ENCODE data around the gene BASP1.
A peak's percentile ranks its signal among the peaks of the same experiment; 100 is the strongest.
"Not testable (repeated sequence)": the region's sequence is repeated elsewhere in the genome, so short reads cannot be mapped to it uniquely, and the experiment has no call there.

The BASP1 gene

DNA sequence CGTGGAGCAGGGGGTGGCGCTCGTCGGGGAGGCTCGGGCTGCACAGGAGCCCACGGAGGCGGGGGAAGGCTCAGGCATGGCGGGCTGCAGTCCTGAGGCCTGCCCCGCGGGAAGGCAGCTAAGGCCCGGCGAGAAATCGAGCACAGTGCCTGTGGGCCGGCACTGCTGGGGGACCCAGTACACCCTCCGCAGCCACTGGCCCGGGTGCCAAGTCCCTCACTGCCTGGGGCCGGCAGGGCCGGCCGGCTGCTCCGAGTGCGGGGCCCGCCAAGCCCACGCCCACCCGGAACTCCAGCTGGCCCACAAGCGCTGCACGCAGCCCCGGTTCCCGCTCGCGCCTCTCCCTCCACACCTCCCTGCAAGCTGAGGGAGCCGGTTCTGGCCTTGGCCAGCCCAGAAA lies 94.4 kb downstream of the BASP1 start:
- H3K4me1 ChIP-seq (ENCODE audit: control insufficient read depth, insufficient read depth, low read length): peaks cover 23% of the 10 kb centered on the region
- H3K27ac ChIP-seq (ENCODE audit: extremely low read depth, low read depth, low read length); H3K9me3 ChIP-seq (ENCODE audit: control insufficient read depth, insufficient read depth, low read depth, low read length); H3K36me3 ChIP-seq (ENCODE audit: control insufficient read depth in 2 of 2, insufficient read depth in 1 of 2, low read length in 2 of 2); POLR2A ChIA-PET; CTCF ChIA-PET; H3K4me3 ChIP-seq (ENCODE audit: low read depth, low read length): not testable (repeated sequence)
- 0 out of 2 replicates have a peak, but pooled peaks have one; percentile 43 for TF ChIP-seq ZNF202 (tag by site-specific recombination; IDR thresholded peaks at IDR 0.05; ENCODE audit: borderline replicate concordance)
- TF ChIP-seq, protein P1, sequence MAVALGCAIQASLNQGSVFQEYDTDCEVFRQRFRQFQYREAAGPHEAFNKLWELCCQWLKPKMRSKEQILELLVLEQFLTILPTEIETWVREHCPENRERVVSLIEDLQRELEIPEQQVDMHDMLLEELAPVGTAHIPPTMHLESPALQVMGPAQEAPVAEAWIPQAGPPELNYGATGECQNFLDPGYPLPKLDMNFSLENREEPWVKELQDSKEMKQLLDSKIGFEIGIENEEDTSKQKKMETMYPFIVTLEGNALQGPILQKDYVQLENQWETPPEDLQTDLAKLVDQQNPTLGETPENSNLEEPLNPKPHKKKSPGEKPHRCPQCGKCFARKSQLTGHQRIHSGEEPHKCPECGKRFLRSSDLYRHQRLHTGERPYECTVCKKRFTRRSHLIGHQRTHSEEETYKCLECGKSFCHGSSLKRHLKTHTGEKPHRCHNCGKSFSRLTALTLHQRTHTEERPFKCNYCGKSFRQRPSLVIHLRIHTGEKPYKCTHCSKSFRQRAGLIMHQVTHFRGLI (tag by site-specific recombination; IDR thresholded peaks at IDR 0.05): 0 out of 2 replicates have a peak, but pooled peaks have one; percentile 2
- TF ChIP-seq ZBTB8A (tag by site-specific recombination; IDR thresholded peaks at IDR 0.05): peak; percentile 44; the same call in 1 of the 2 replicates

DNA sequence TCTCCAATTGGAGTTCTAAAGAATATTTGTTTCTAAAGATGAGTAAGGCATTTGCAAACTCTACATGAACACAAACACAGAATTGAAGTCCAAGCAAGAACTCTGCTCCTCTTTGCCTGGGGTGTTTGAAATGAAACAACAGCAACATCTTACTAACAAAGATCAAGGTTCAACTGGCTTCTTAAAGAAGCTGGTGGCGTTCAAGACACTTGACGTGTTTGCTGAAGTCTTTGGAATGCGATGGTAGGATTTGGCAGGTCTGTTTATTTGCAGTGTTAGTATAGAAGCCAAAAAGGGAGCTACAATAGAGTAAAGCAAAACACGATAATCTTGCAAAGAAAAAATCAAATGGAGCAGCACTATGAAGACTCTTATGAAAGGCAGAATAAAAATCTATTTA lies 94.9 kb downstream of the BASP1 start:
- no peak overlapping the region for H3K27ac ChIP-seq (ENCODE audit: extremely low read depth, low read depth, low read length)
- no peak for TF ChIP-seq ZNF416 (tag by site-specific recombination; IDR thresholded peaks at IDR 0.05)
- no peak for TF ChIP-seq ZNF433 (tag by site-specific recombination; IDR thresholded peaks at IDR 0.05; ENCODE audit: low read depth)
- TF ChIP-seq ZNF549 (tag by site-specific recombination; IDR thresholded peaks at IDR 0.05): no peak
- TF ChIP-seq ZNF473 (tag by site-specific recombination; IDR thresholded peaks at IDR 0.05): no peak
- no peak for TF ChIP-seq ZNF843 (tag by site-specific recombination; IDR thresholded peaks at IDR 0.05)
- no peak for TF ChIP-seq ZNF391 (tag by site-specific recombination; IDR thresholded peaks at IDR 0.05; ENCODE audit: borderline replicate concordance, low read depth)
- TF ChIP-seq, protein P2, sequence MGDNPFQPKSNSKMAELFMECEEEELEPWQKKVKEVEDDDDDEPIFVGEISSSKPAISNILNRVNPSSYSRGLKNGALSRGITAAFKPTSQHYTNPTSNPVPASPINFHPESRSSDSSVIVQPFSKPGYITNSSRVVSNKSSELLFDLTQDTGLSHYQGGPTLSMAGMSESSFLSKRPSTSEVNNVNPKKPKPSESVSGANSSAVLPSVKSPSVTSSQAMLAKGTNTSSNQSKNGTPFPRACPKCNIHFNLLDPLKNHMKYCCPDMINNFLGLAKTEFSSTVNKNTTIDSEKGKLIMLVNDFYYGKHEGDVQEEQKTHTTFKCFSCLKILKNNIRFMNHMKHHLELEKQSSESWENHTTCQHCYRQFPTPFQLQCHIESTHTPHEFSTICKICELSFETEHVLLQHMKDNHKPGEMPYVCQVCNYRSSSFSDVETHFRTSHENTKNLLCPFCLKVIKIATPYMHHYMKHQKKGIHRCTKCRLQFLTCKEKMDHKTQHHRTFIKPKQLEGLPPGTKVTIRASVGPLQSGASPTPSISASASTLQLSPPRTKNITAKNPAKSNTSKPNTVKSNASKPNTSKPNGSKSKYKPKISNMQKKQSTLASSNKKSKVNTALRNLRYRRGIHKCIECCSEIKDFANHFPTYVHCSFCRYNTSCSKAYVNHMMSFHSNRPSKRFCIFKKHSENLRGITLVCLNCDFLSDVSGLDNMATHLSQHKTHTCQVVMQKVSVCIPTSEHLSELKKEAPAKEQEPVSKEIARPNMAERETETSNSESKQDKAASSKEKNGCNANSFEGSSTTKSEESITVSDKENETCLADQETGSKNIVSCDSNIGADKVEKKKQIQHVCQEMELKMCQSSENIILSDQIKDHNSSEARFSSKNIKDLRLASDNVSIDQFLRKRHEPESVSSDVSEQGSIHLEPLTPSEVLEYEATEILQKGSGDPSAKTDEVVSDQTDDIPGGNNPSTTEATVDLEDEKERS (tag by site-specific recombination; IDR thresholded peaks at IDR 0.05): no peak
- no peak for TF ChIP-seq ZNF132 (tag by site-specific recombination; IDR thresholded peaks at IDR 0.05; ENCODE audit: borderline replicate concordance)
- no peak for TF ChIP-seq ZNF423 (tag by site-specific recombination; IDR thresholded peaks at IDR 0.05)
- TF ChIP-seq, protein P3, sequence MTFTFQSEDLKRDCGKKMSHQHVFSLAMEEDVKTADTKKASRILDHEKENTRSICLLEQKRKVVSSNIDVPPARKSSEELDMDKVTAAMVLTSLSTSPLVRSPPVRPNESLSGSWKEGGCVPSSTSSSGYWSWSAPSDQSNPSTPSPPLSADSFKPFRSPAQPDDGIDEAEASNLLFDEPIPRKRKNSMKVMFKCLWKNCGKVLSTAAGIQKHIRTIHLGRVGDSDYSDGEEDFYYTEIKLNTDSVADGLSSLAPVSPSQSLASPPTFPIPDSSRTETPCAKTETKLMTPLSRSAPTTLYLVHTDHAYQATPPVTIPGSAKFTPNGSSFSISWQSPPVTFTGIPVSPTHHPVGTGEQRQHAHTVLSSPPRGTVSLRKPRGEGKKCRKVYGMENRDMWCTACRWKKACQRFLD (tag by site-specific recombination; IDR thresholded peaks at IDR 0.05): no peak

DNA sequence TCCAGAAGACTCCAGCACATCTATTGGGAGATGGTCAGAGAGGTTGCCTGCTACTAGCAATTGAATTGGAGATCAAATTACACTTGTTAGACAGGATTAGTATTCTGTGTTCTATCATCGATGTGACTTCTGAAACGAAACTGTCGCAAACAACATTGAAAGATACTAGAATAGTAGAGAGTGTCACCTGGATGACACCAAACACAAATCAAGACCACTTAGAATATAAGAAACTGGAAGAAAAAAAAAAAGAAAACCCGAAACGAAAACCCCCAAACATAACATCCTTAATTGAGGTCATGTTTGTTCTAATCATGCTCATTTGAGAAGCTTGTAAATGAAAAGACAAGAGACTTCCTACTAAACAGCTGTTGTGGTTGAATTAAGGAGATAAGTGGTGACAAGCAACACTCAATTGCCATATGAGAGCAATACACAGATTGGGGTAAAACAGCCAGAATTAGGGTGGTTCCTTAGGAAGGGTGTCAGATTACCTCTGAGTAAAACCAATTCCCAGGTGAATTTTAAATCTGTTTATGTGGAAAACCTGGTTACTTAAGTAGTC lies 97.6 kb downstream of the BASP1 start:
- H3K4me3 ChIP-seq (ENCODE audit: low read depth, low read length): no peak overlapping the region
- no peaks in the 10 kb centered on the region for H3K36me3 ChIP-seq (ENCODE audit: control insufficient read depth in 2 of 2, insufficient read depth in 1 of 2, low read length in 2 of 2)
- H3K4me1 ChIP-seq (ENCODE audit: control insufficient read depth, insufficient read depth, low read length): peaks cover 37% of the 10 kb centered on the region
- ChIA-PET POLR2A (interaction anchor here (1.5 to 2.1 kb wide), 3 partner anchors 9 to 98 kb away, joined by 7 to 9 read pairs (median 7); partner anchors contain the start of gene BASP1), CTCF (interaction anchor here (0.6 kb wide), 3 partner anchors 25 to 1020 kb away, joined by 3 to 5 read pairs (median 4); no protein-coding TSS in a partner anchor)
- H3K27ac ChIP-seq (ENCODE audit: extremely low read depth, low read depth, low read length): peak overlapping the region; percentile 66
- H3K9me3 ChIP-seq (ENCODE audit: control insufficient read depth, insufficient read depth, low read depth, low read length): no peaks in the 10 kb centered on the region
- TF ChIP-seq KLF1 (tag by site-specific recombination; IDR thresholded peaks at IDR 0.05): peak; percentile 82
- no peak for TF ChIP-seq ZBTB21 (tag by site-specific recombination; IDR thresholded peaks at IDR 0.05)
- TF ChIP-seq, protein P4, sequence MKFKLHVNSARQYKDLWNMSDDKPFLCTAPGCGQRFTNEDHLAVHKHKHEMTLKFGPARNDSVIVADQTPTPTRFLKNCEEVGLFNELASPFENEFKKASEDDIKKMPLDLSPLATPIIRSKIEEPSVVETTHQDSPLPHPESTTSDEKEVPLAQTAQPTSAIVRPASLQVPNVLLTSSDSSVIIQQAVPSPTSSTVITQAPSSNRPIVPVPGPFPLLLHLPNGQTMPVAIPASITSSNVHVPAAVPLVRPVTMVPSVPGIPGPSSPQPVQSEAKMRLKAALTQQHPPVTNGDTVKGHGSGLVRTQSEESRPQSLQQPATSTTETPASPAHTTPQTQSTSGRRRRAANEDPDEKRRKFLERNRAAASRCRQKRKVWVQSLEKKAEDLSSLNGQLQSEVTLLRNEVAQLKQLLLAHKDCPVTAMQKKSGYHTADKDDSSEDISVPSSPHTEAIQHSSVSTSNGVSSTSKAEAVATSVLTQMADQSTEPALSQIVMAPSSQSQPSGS (tag by site-specific recombination; IDR thresholded peaks at IDR 0.05; ENCODE audit: low read depth): no peak
- peak; percentile 43 for TF ChIP-seq SP2 (tag by site-specific recombination; IDR thresholded peaks at IDR 0.05)
- TF ChIP-seq IKZF3 (tag by site-specific recombination; IDR thresholded peaks at IDR 0.05): peak; percentile 57
- TF ChIP-seq ZNF707 (tag by site-specific recombination; IDR thresholded peaks at IDR 0.05): no peak
- TF ChIP-seq, protein P5, sequence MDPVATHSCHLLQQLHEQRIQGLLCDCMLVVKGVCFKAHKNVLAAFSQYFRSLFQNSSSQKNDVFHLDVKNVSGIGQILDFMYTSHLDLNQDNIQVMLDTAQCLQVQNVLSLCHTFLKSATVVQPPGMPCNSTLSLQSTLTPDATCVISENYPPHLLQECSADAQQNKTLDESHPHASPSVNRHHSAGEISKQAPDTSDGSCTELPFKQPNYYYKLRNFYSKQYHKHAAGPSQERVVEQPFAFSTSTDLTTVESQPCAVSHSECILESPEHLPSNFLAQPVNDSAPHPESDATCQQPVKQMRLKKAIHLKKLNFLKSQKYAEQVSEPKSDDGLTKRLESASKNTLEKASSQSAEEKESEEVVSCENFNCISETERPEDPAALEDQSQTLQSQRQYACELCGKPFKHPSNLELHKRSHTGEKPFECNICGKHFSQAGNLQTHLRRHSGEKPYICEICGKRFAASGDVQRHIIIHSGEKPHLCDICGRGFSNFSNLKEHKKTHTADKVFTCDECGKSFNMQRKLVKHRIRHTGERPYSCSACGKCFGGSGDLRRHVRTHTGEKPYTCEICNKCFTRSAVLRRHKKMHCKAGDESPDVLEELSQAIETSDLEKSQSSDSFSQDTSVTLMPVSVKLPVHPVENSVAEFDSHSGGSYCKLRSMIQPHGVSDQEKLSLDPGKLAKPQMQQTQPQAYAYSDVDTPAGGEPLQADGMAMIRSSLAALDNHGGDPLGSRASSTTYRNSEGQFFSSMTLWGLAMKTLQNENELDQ (tag by site-specific recombination; IDR thresholded peaks at IDR 0.05; ENCODE audit: low read depth): no peak
- TF ChIP-seq ZNF404 (tag by site-specific recombination; IDR thresholded peaks at IDR 0.05): no peak

More for the DNA sequence above, 94.9 kb downstream of the BASP1 start:
- ChIA-PET CTCF (no interaction called here), POLR2A (no interaction called here)
- Histone ChIP-seq H3K4me3 (ENCODE audit: low read depth, low read length) (no peak overlapping the region), H3K36me3 (ENCODE audit: control insufficient read depth in 2 of 2, insufficient read depth in 1 of 2, low read length in 2 of 2) (no peaks in the 10 kb centered on the region), H3K4me1 (ENCODE audit: control insufficient read depth, insufficient read depth, low read length) (peaks cover 28% of the 10 kb centered on the region), H3K9me3 (ENCODE audit: control insufficient read depth, insufficient read depth, low read depth, low read length) (no peaks in the 10 kb centered on the region)

Data from HEK293 (cell line).